HepG2 (cell line): ENCODE measurements around the gene WDR81. TPM values are rescaled to one million over a fixed set of nuclear protein-coding genes. Genes with fewer than 3 reads are reported as not detected.

ENCODE experiments used
- FOSL1 ChIP-seq: sonication (generic); formaldehyde crosslinking; IDR thresholded peaks from 2 replicates; pipeline ENCODE4 v1.9.0; 2021; ENCODE audit warnings: missing genetic modification reagents, borderline replicate concordance
- FOSL2 ChIP-seq: sonication (generic); formaldehyde crosslinking; IDR thresholded peaks from 2 replicates; pipeline ENCODE4 v1.4.0; 2020; ENCODE audit warnings: missing genetic modification reagents
- FOXA3 ChIP-seq: IDR thresholded peaks from 2 replicates; pipeline ENCODE4 v1.6.1; 2016; ENCODE audit warnings: missing genetic modification reagents, missing compliant biosample characterization
- GTF3A ChIP-seq: sonication (generic); formaldehyde crosslinking; conservative IDR thresholded peaks from 2 replicates; pipeline ENCODE4 v1.4.0; 2020; ENCODE audit warnings: mild to moderate bottlenecking, missing genetic modification reagents
- NFIB ChIP-seq: sonication (generic); formaldehyde crosslinking; IDR thresholded peaks from 2 replicates; pipeline ENCODE4 v1.9.0; 2021; ENCODE audit warnings: missing genetic modification reagents, mild to moderate bottlenecking, borderline replicate concordance
- PRMT3 ChIP-seq: sonication (generic); formaldehyde crosslinking; IDR thresholded peaks from 2 replicates; pipeline ENCODE4 v1.8.1; 2022; ENCODE audit warnings: low read depth, mild to moderate bottlenecking, moderate library complexity, missing genetic modification reagents, borderline replicate concordance
- TBX3 ChIP-seq: fragments of 450-650 bp; IDR thresholded peaks from 2 replicates; pipeline ENCODE4 v1.6.1; 2017; ENCODE audit warnings: antibody characterized with exemption, mild to moderate bottlenecking, inconsistent platforms, borderline replicate concordance
- WIZ ChIP-seq: sonication (generic); formaldehyde crosslinking; IDR thresholded peaks from 2 replicates; pipeline ENCODE4 v1.5.1; 2020; ENCODE audit warnings: mild to moderate bottlenecking, missing genetic modification reagents
- ZBTB20 ChIP-seq: sonication (generic); formaldehyde crosslinking; IDR thresholded peaks from 2 replicates; pipeline ENCODE4 v1.8.1; 2023; ENCODE audit warnings: missing genetic modification reagents, low read depth, mild to moderate bottlenecking, borderline replicate concordance
- ZFP62 ChIP-seq: sonication (generic); formaldehyde crosslinking; IDR thresholded peaks from 2 replicates; pipeline ENCODE4 v1.4.0; 2020; ENCODE audit warnings: missing genetic modification reagents
- ZMYM3 ChIP-seq: sonication (generic); formaldehyde crosslinking; IDR thresholded peaks from 2 replicates; pipeline ENCODE4 v1.5.1; 2020; ENCODE audit warnings: mild to moderate bottlenecking, missing genetic modification reagents
- ZNF18 ChIP-seq: sonication (generic); formaldehyde crosslinking; IDR thresholded peaks from 2 replicates; pipeline ENCODE4 v1.8.0; 2022; ENCODE audit warnings: mild to moderate bottlenecking, missing genetic modification reagents; ENCODE audit not compliant: insufficient replicate concordance
- ZNF44 ChIP-seq: sonication (generic); formaldehyde crosslinking; IDR thresholded peaks from 2 replicates; pipeline ENCODE4 v1.5.1; 2020; ENCODE audit warnings: mild to moderate bottlenecking, missing genetic modification reagents
- ZNF883 ChIP-seq: sonication (generic); formaldehyde crosslinking; IDR thresholded peaks from 2 replicates; pipeline ENCODE4 v1.5.1; 2020; ENCODE audit warnings: mild to moderate bottlenecking, missing genetic modification reagents; ENCODE audit errors: not compliant biosample characterization
- polyA plus RNA-seq, 8 experiments: library from polyadenylated mRNA; depleted of rRNA in 3 of 8; stranded (reverse) in 7 of 8; unstranded in 1 of 8; fragments of >200 nt; fragmentation: Illumina TruSeq in 4 of 8; extraction: Trizol in 4 of 8; gene quantifications; 2 replicates each; pipeline versions ENCODE4 v1.2.1 to v1.2.3, GENCODE V29; 2011 to 2016; ENCODE audit warnings: low read depth in 4 of 8, missing spikeins in 1 of 8, mixed read lengths in 1 of 8; ENCODE audit not compliant: insufficient read depth in 1 of 8
- total RNA-seq, 5 experiments: library from RNA; depleted of rRNA; stranded (reverse); fragments of >200 nt; fragmentation: Illumina TruSeq; extraction: Trizol; gene quantifications; 2 replicates each; pipeline ENCODE4 v1.2.3, GENCODE V29; 2016; ENCODE audit warnings: low read depth in 1 of 5
- TF ChIP-seq, protein P1 (sequence below): sonication (generic); formaldehyde crosslinking; IDR thresholded peaks from 2 replicates; pipeline ENCODE4 v1.5.0; 2020; ENCODE audit warnings: missing genetic modification reagents
- TF ChIP-seq, protein P2 (sequence below): sonication (generic); formaldehyde crosslinking; IDR thresholded peaks from 2 replicates; pipeline ENCODE4 v1.4.0; 2020; ENCODE audit warnings: mild to moderate bottlenecking, missing genetic modification reagents
- TF ChIP-seq, protein P3 (sequence below): sonication (generic); formaldehyde crosslinking; IDR thresholded peaks from 2 replicates; pipeline ENCODE4 v1.5.0; 2020; ENCODE audit warnings: mild to moderate bottlenecking, missing genetic modification reagents, borderline replicate concordance
- TF ChIP-seq, protein P4 (sequence below): sonication (generic); formaldehyde crosslinking; IDR thresholded peaks from 2 replicates; pipeline ENCODE4 v1.4.0; 2020; ENCODE audit warnings: missing genetic modification reagents

Gene WDR81
- total and polyA plus RNA-seq, 2 of the 13 experiments (the other 11 are each of a cell fraction or from before 2014, with no cell fraction given), result 9.1 to 16.7 TPM

GRCh38 chr17:1724351-1724868 is at the start of gene WDR81 (continued):
- TF ChIP-seq ZNF18 (CRISPR knock-in tag) (no peak), TBX3 (no peak), ZFP62 (no peak), WIZ (CRISPR knock-in tag) (no peak), ZNF883 (CRISPR knock-in tag) (no peak), NFIB (no peak), FOXA3 (CRISPR knock-in tag) (peak; percentile 29; the same call in 1 of the 2 replicates), ZMYM3 (no peak), ZBTB20 (CRISPR knock-in tag) (no peak), FOSL1 (CRISPR knock-in tag) (no peak), PRMT3 (CRISPR knock-in tag) (no peak), GTF3A (CRISPR knock-in tag) (no peak), FOSL2 (CRISPR knock-in tag) (peak; percentile 46; the same call in 1 of the 2 replicates), ZNF44 (CRISPR knock-in tag) (no peak)
- TF ChIP-seq, protein P1, sequence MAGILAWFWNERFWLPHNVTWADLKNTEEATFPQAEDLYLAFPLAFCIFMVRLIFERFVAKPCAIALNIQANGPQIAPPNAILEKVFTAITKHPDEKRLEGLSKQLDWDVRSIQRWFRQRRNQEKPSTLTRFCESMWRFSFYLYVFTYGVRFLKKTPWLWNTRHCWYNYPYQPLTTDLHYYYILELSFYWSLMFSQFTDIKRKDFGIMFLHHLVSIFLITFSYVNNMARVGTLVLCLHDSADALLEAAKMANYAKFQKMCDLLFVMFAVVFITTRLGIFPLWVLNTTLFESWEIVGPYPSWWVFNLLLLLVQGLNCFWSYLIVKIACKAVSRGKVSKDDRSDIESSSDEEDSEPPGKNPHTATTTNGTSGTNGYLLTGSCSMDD (CRISPR knock-in tag), result no peak
- TF ChIP-seq, protein P2, sequence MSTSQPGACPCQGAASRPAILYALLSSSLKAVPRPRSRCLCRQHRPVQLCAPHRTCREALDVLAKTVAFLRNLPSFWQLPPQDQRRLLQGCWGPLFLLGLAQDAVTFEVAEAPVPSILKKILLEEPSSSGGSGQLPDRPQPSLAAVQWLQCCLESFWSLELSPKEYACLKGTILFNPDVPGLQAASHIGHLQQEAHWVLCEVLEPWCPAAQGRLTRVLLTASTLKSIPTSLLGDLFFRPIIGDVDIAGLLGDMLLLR (CRISPR knock-in tag), result no peak; the same call in 1 of the 2 replicates
- TF ChIP-seq, protein P3, sequence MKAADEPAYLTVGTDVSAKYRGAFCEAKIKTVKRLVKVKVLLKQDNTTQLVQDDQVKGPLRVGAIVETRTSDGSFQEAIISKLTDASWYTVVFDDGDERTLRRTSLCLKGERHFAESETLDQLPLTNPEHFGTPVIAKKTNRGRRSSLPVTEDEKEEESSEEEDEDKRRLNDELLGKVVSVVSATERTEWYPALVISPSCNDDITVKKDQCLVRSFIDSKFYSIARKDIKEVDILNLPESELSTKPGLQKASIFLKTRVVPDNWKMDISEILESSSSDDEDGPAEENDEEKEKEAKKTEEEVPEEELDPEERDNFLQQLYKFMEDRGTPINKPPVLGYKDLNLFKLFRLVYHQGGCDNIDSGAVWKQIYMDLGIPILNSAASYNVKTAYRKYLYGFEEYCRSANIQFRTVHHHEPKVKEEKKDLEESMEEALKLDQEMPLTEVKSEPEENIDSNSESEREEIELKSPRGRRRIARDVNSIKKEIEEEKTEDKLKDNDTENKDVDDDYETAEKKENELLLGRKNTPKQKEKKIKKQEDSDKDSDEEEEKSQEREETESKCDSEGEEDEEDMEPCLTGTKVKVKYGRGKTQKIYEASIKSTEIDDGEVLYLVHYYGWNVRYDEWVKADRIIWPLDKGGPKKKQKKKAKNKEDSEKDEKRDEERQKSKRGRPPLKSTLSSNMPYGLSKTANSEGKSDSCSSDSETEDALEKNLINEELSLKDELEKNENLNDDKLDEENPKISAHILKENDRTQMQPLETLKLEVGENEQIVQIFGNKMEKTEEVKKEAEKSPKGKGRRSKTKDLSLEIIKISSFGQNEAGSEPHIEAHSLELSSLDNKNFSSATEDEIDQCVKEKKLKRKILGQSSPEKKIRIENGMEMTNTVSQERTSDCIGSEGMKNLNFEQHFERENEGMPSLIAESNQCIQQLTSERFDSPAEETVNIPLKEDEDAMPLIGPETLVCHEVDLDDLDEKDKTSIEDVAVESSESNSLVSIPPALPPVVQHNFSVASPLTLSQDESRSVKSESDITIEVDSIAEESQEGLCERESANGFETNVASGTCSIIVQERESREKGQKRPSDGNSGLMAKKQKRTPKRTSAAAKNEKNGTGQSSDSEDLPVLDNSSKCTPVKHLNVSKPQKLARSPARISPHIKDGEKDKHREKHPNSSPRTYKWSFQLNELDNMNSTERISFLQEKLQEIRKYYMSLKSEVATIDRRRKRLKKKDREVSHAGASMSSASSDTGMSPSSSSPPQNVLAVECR, result peak; percentile 98
- TF ChIP-seq, protein P4, sequence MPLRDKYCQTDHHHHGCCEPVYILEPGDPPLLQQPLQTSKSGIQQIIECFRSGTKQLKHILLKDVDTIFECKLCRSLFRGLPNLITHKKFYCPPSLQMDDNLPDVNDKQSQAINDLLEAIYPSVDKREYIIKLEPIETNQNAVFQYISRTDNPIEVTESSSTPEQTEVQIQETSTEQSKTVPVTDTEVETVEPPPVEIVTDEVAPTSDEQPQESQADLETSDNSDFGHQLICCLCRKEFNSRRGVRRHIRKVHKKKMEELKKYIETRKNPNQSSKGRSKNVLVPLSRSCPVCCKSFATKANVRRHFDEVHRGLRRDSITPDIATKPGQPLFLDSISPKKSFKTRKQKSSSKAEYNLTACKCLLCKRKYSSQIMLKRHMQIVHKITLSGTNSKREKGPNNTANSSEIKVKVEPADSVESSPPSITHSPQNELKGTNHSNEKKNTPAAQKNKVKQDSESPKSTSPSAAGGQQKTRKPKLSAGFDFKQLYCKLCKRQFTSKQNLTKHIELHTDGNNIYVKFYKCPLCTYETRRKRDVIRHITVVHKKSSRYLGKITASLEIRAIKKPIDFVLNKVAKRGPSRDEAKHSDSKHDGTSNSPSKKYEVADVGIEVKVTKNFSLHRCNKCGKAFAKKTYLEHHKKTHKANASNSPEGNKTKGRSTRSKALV (CRISPR knock-in tag), result no peak; the same call in 1 of the 2 replicates
